Fibroblast of lung (primary cell): ENCODE measurements around the gene OGFOD3. TPM values are rescaled to one million over a fixed set of nuclear protein-coding genes. Genes with fewer than 3 reads are reported as not detected.
A peak's percentile ranks its signal among the peaks of the same experiment; 100 is the strongest.

ENCODE experiments used
- DNase-seq, 2 donors: peaks; one replicate each; pipeline versions ENCODE4 v3.0.0 to v3.0.0-alpha.2; 2010; ENCODE audit warnings: low read depth in 2 of 2
- H2AFZ ChIP-seq: 2 replicates; pipeline ENCODE4 v1.5.1; 2012; ENCODE audit warnings: low read length, control low read depth, inconsistent platforms
- H3K27ac ChIP-seq: 2 replicates; pipeline ENCODE4 v1.5.1; 2011; ENCODE audit warnings: low read length, control low read depth; ENCODE audit not compliant: insufficient read depth
- H3K27me3 ChIP-seq: 2 replicates; pipeline ENCODE4 v1.5.1; 2011; ENCODE audit warnings: mild to moderate bottlenecking, low read length; ENCODE audit not compliant: control insufficient read depth, insufficient read depth
- H3K36me3 ChIP-seq: 2 replicates; pipeline ENCODE4 v1.5.1; 2011; ENCODE audit warnings: low read length; ENCODE audit not compliant: control insufficient read depth, insufficient read depth
- H3K4me1 ChIP-seq: 2 replicates; pipeline ENCODE4 v1.5.1; 2011; ENCODE audit warnings: low read length; ENCODE audit not compliant: control insufficient read depth, insufficient read depth; ENCODE audit errors: extremely low read depth
- H3K4me2 ChIP-seq: 2 replicates; pipeline ENCODE4 v1.5.1; 2011; ENCODE audit warnings: low read length, control low read depth; ENCODE audit not compliant: insufficient read depth; ENCODE audit errors: extremely low read depth
- H3K4me3 ChIP-seq, 4 experiments: fragments of 200-600 bp in 1 of 4; sonication (generic) in 1 of 4; replicated peaks in 1 of 4; 2 replicates each; pipeline ENCODE4 v1.5.1; 2011 to 2016; ENCODE audit warnings: low read length in 4 of 4, low read depth in 3 of 4, mild to moderate bottlenecking in 3 of 4, control low read depth in 2 of 4, inconsistent platforms in 1 of 4, mixed read lengths in 1 of 4; ENCODE audit not compliant: insufficient read depth in 1 of 4; ENCODE audit errors: control extremely low read depth in 1 of 4
- H3K79me2 ChIP-seq: 2 replicates; pipeline ENCODE4 v1.5.1; 2012; ENCODE audit warnings: mild to moderate bottlenecking, low read length, inconsistent platforms; ENCODE audit not compliant: control insufficient read depth, insufficient read depth
- H3K9ac ChIP-seq: 2 replicates; pipeline ENCODE4 v1.5.1; 2011; ENCODE audit warnings: mild to moderate bottlenecking, low read length, control low read depth; ENCODE audit not compliant: insufficient read depth
- H3K9me3 ChIP-seq: 2 replicates; pipeline ENCODE4 v1.5.1; 2012; ENCODE audit warnings: low read depth, low read length; ENCODE audit not compliant: control insufficient read depth, insufficient read depth
- H4K20me1 ChIP-seq: 2 replicates; pipeline ENCODE4 v1.5.1; 2011; ENCODE audit warnings: low read length; ENCODE audit not compliant: control insufficient read depth, insufficient read depth; ENCODE audit errors: extremely low read depth
- EZH2 ChIP-seq: IDR thresholded peaks from 2 replicates; pipeline ENCODE4 v1.5.1; 2012; ENCODE audit warnings: low read length, control low read depth, mild to moderate bottlenecking; ENCODE audit errors: missing control alignments
- polyA plus RNA-seq, 2 donors: library from polyadenylated mRNA; depleted of rRNA in 1 of 2; stranded (reverse) in 1 of 2; unstranded in 1 of 2; fragments of >200 nt; gene quantifications; 2 replicates each; pipeline ENCODE4 v1.2.1, GENCODE V29; 2011 to 2012; ENCODE audit warnings: missing spikeins in 1 of 2
- total RNA-seq: library from RNA; depleted of rRNA; stranded (reverse); fragments of >200 nt; gene quantifications from 2 replicates; pipeline ENCODE4 v1.2.1, GENCODE V29; 2014
- TF ChIP-seq, protein P1 (sequence below), 2 donors: IDR thresholded peaks in 1 of 2; conservative IDR thresholded peaks in 1 of 2; 1 replicate in 1 of 2; 2 replicates in 1 of 2; pipeline ENCODE4 v1.5.1; 2011 to 2012; ENCODE audit warnings: low read length in 2 of 2, control low read depth in 1 of 2, inconsistent platforms in 1 of 2, low read depth in 1 of 2, mild to moderate bottlenecking in 1 of 2

Gene OGFOD3
- total and polyA plus RNA-seq, 2 donors (not counting 1 experiment from before 2014, with no cell fraction given): 25.6 to 27.1 TPM

DNA sequence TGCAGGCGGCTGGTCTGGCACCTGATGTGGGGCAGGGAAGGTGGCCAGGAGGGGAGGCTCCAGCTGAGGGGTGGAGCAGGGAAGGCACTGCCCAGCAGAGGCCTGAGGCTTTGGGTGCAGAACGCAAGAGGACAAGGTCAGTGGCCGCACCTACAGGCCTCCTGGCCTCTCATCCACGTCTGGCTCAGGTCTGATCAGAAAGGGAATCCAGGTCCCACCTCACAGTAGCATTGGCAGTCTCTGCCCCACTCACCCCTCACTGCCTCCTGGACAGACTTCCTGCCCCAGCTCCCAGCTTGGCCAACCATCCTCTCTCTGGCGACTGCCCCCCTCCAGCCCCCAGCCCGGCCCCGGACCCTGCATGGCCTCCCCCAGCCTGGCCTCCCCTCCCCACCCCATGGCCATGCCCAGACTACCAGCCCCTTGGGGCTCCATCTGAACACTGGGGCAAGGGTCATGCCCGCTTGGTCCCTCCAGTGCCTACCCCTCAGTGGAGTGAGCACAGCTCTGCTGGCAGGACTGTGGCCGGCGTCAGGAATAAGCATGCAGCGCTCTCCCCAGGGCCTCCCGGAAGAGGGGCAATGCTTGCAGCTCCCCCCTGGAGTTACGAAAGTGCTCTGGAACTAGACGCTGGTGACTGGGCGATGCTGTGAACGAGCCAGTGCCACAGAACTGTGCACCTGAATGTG is 42.2 kb downstream of the OGFOD3 start:
- Histone ChIP-seq H2AFZ (no peak overlapping the region), H3K79me2 (no peaks in the 10 kb centered on the region), H3K36me3 (no peaks in the 10 kb centered on the region), H3K9me3 (no peaks in the 10 kb centered on the region), H3K4me2 (no peak overlapping the region), H3K4me1 (no peaks in the 10 kb centered on the region), H3K27ac (no peak overlapping the region), H3K4me3 (no peak overlapping the region), H3K27me3 (peaks cover 37% of the 10 kb centered on the region), H4K20me1 (no peaks in the 10 kb centered on the region), H3K9ac (no peak overlapping the region)
- no peak for DNase-seq
- TF ChIP-seq, protein P1, sequence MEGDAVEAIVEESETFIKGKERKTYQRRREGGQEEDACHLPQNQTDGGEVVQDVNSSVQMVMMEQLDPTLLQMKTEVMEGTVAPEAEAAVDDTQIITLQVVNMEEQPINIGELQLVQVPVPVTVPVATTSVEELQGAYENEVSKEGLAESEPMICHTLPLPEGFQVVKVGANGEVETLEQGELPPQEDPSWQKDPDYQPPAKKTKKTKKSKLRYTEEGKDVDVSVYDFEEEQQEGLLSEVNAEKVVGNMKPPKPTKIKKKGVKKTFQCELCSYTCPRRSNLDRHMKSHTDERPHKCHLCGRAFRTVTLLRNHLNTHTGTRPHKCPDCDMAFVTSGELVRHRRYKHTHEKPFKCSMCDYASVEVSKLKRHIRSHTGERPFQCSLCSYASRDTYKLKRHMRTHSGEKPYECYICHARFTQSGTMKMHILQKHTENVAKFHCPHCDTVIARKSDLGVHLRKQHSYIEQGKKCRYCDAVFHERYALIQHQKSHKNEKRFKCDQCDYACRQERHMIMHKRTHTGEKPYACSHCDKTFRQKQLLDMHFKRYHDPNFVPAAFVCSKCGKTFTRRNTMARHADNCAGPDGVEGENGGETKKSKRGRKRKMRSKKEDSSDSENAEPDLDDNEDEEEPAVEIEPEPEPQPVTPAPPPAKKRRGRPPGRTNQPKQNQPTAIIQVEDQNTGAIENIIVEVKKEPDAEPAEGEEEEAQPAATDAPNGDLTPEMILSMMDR (conservative IDR thresholded peaks at IDR 0.05 in 1 of 2, IDR thresholded peaks at IDR 0.05 in 1 of 2; ENCODE audit: low read depth in 1 of 2, low read length in 2 of 2): no peak
- TF ChIP-seq EZH2: no peak

DNA sequence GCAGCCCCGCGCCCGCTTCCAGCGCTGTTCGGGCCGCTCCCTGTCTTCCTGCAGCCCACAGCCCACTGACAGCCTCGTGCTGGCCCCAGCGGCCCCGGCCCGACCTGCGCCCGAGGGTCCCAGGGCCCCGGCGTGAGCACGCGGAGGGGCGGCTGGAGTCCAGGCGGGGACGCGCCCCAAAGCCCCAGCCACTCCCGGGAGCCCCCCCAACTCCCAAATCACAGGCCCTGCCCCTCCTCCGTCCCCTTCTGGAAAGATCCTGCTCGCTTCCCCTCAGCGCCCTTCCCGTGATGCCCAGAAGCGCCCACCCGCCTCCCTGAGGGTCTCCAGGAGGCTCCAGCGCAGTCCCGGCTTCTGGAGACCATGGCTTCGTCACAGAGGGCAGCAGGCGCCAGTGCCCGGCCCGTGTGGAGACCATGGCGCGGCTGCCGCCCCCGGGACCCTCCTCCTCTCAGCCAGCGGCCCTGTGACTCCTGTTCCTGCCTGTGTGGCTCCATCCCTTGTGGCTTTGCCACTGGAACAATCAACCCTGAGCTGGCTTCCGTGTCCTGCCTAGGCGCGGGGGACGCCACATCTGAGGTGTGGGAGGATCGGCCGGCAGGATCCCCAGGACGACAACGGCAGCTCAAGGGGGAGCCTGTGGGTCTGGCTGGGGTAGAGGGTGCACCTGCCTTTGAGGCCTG is 42.9 kb downstream of the OGFOD3 start:
- Histone ChIP-seq H2AFZ (no peak overlapping the region), H3K27ac (no peak overlapping the region), H3K9ac (no peak overlapping the region), H3K27me3 (peaks cover 41% of the 10 kb centered on the region), H3K9me3 (no peaks in the 10 kb centered on the region), H3K4me2 (no peak overlapping the region), H3K36me3 (no peaks in the 10 kb centered on the region), H3K4me1 (no peaks in the 10 kb centered on the region), H3K79me2 (no peaks in the 10 kb centered on the region), H4K20me1 (no peaks in the 10 kb centered on the region), H3K4me3 (no peak overlapping the region)
- no peak for DNase-seq
- TF ChIP-seq, protein P1 (conservative IDR thresholded peaks at IDR 0.05 in 1 of 2, IDR thresholded peaks at IDR 0.05 in 1 of 2; ENCODE audit: low read depth in 1 of 2, low read length in 2 of 2): no peak
- TF ChIP-seq EZH2: no peak

DNA sequence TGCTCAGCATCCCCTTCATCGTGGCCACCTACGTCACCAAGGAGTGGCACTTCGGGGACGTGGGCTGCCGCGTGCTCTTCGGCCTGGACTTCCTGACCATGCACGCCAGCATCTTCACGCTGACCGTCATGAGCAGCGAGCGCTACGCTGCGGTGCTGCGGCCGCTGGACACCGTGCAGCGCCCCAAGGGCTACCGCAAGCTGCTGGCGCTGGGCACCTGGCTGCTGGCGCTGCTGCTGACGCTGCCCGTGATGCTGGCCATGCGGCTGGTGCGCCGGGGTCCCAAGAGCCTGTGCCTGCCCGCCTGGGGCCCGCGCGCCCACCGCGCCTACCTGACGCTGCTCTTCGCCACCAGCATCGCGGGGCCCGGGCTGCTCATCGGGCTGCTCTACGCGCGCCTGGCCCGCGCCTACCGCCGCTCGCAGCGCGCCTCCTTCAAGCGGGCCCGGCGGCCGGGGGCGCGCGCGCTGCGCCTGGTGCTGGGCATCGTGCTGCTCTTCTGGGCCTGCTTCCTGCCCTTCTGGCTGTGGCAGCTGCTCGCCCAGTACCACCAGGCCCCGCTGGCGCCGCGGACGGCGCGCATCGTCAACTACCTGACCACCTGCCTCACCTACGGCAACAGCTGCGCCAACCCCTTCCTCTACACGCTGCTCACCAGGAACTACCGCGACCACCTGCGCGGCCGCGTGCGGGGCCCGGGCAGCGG is 43.6 kb downstream of the OGFOD3 start:
- Histone ChIP-seq H3K36me3 (no peaks in the 10 kb centered on the region), H3K27ac (no peak overlapping the region), H3K4me1 (no peaks in the 10 kb centered on the region), H3K9me3 (no peaks in the 10 kb centered on the region), H3K9ac (no peak overlapping the region), H3K27me3 (peaks cover 46% of the 10 kb centered on the region), H2AFZ (no peak overlapping the region), H3K4me3 (no peak overlapping the region), H3K4me2 (no peak overlapping the region), H3K79me2 (no peaks in the 10 kb centered on the region), H4K20me1 (no peaks in the 10 kb centered on the region)
- TF ChIP-seq EZH2: peak; percentile 81
- TF ChIP-seq, protein P1 (conservative IDR thresholded peaks at IDR 0.05 in 1 of 2, IDR thresholded peaks at IDR 0.05 in 1 of 2; ENCODE audit: low read depth in 1 of 2, low read length in 2 of 2): no peak
- DNase-seq: no peak
